H1 (cell line): ENCODE data around the gene FHIT. TPM values are rescaled to one million over a fixed set of nuclear protein-coding genes. Genes with fewer than 3 reads are reported as not detected.

Source experiments
- CTCF ChIA-PET: fragments of 300-600 bp; sonication (Branson Sonifier 250); formaldehyde crosslinking; loops from one replicate; lab custom pipeline; 2021; ENCODE audit not compliant: partially characterized antibody; lab: Charles Lee
- POLR2A ChIA-PET: fragments of 300-600 bp; sonication (Branson Sonifier 250); formaldehyde crosslinking; loops from one replicate; lab custom pipeline; 2021; ENCODE audit warnings: inconsistent platforms; ENCODE audit not compliant: partially characterized antibody; lab: Charles Lee
- DNase-seq, 2 experiments: peaks; one replicate each; pipeline versions ENCODE4 v3.0.0 to v3.0.0-alpha.2; 2010 to 2022; ENCODE audit warnings: low spot score in 2 of 2, low read depth in 1 of 2, mixed read lengths in 1 of 2
- FAIRE-seq: peaks from 2 replicates; lab custom pipeline; 2011; peaks lifted over from hg19 to GRCh38; lab: Jason Lieb, UNC
- H2AFZ ChIP-seq: 2 replicates; pipeline ENCODE4 v1.8.1; 2012; ENCODE audit warnings: low read length, inconsistent platforms
- H2AK5ac ChIP-seq: 2 replicates; pipeline ENCODE4 v1.6.1; 2013; ENCODE audit warnings: low read depth, low read length
- H2BK120ac ChIP-seq: replicated peaks from 2 replicates; pipeline ENCODE3; 2013; ENCODE audit warnings: low read depth, low read length, inconsistent platforms
- H2BK12ac ChIP-seq: 2 replicates; pipeline ENCODE4 v1.6.1; 2013; ENCODE audit warnings: low read depth, low read length
- H2BK15ac ChIP-seq: 2 replicates; pipeline ENCODE4 v1.6.1; 2013; ENCODE audit warnings: low read length
- H2BK20ac ChIP-seq: 2 replicates; pipeline ENCODE4 v1.6.1; 2013; ENCODE audit warnings: low read length
- H2BK5ac ChIP-seq: 2 replicates; pipeline ENCODE4 v1.6.1; 2013; ENCODE audit warnings: low read depth, low read length
- H3K14ac ChIP-seq: 2 replicates; pipeline ENCODE4 v1.6.1; 2013; ENCODE audit warnings: inconsistent platforms; ENCODE audit not compliant: insufficient read length
- H3K18ac ChIP-seq: 2 replicates; pipeline ENCODE4 v1.6.1; 2013; ENCODE audit warnings: low read length; ENCODE audit errors: extremely low read depth
- H3K23ac ChIP-seq: 2 replicates; pipeline ENCODE4 v1.6.1; 2013; ENCODE audit warnings: inconsistent platforms; ENCODE audit not compliant: insufficient read length
- H3K23me2 ChIP-seq: 2 replicates; pipeline ENCODE4 v1.6.1; 2013; ENCODE audit warnings: low read depth, low read length
- H3K27ac ChIP-seq: 2 replicates; pipeline ENCODE4 v1.6.1; 2011; ENCODE audit warnings: low read depth, low read length, inconsistent platforms
- H3K27me3 ChIP-seq, 4 experiments: replicated peaks in 1 of 4; 1 replicate in 1 of 4; 2 replicates in 3 of 4; pipeline versions ENCODE4 v1.6.1 to v1.8.1; 2011 to 2013; ENCODE audit warnings: low read length in 3 of 4, mild to moderate bottlenecking in 3 of 4, inconsistent platforms in 2 of 4, mixed read lengths in 2 of 4, moderate library complexity in 1 of 4; ENCODE audit not compliant: control insufficient read depth in 3 of 4, insufficient read depth in 3 of 4; ENCODE audit errors: extremely low read depth in 1 of 4
- H3K36me3 ChIP-seq, 4 experiments: 2 replicates each; pipeline versions ENCODE4 v1.6.1 to v1.8.1; 2011 to 2013; ENCODE audit warnings: mild to moderate bottlenecking in 4 of 4, low read length in 3 of 4, moderate library complexity in 2 of 4, control low read depth in 1 of 4, inconsistent platforms in 1 of 4; ENCODE audit not compliant: insufficient read depth in 4 of 4, control insufficient read depth in 2 of 4
- H3K4ac ChIP-seq: replicated peaks from 2 replicates; pipeline ENCODE3; 2013; ENCODE audit warnings: low read length, low read depth, mixed read lengths, inconsistent platforms; ENCODE audit not compliant: insufficient read length
- H3K4me1 ChIP-seq, 4 experiments: replicated peaks in 1 of 4; 1 replicate in 1 of 4; 2 replicates in 3 of 4; pipeline versions ENCODE4 v1.6.1 to v1.8.1; 2011 to 2013; ENCODE audit warnings: low read length in 3 of 4, inconsistent platforms in 2 of 4, mixed read lengths in 1 of 4; ENCODE audit not compliant: insufficient read depth in 4 of 4, control insufficient read depth in 3 of 4
- H3K4me2 ChIP-seq, 2 experiments: 2 replicates each; pipeline versions ENCODE4 v1.6.1 to v1.8.1; 2011 to 2013; ENCODE audit warnings: low read depth in 2 of 2, low read length in 2 of 2, control low read depth in 1 of 2, inconsistent platforms in 1 of 2, mild to moderate bottlenecking in 1 of 2; ENCODE audit not compliant: insufficient read depth in 1 of 2
- H3K4me3 ChIP-seq, 4 experiments: fragments of 200-600, 300-600 bp in 1 of 4; sonication (generic), shearing (Covaris generic), sonication (Bioruptor Twin) in 1 of 4; 2 replicates each; pipeline versions ENCODE4 v1.5.1 to v1.8.1; 2011 to 2016; ENCODE audit warnings: low read length in 4 of 4, low read depth in 3 of 4, control low read depth in 2 of 4, inconsistent platforms in 2 of 4, mild to moderate bottlenecking in 2 of 4, mixed read lengths in 1 of 4, moderate library complexity in 1 of 4; ENCODE audit not compliant: insufficient read depth in 2 of 4; ENCODE audit errors: extremely low read depth in 1 of 4
- H3K56ac ChIP-seq: replicated peaks from 2 replicates; pipeline ENCODE3; 2013; ENCODE audit warnings: low read depth, mild to moderate bottlenecking, mixed read lengths, low read length, inconsistent platforms; ENCODE audit not compliant: insufficient read length
- H3K79me1 ChIP-seq: 2 replicates; pipeline ENCODE4 v1.6.1; 2013; ENCODE audit warnings: low read depth, low read length, control low read depth
- H3K79me2 ChIP-seq, 2 experiments: 2 replicates each; pipeline versions ENCODE4 v1.6.1 to v1.8.1; 2012 to 2013; ENCODE audit warnings: low read length in 2 of 2, mild to moderate bottlenecking in 2 of 2, inconsistent platforms in 1 of 2; ENCODE audit not compliant: insufficient read depth in 2 of 2, control insufficient read depth in 1 of 2
- H3K9ac ChIP-seq, 4 experiments: replicated peaks in 1 of 4; 1 replicate in 1 of 4; 2 replicates in 3 of 4; pipeline versions ENCODE4 v1.6.1 to v1.8.1; 2011 to 2013; ENCODE audit warnings: low read depth in 3 of 4, low read length in 3 of 4, control low read depth in 2 of 4, mild to moderate bottlenecking in 2 of 4, moderate library complexity in 2 of 4, inconsistent platforms in 1 of 4; ENCODE audit errors: extremely low read depth in 1 of 4
- H3K9me3 ChIP-seq, 2 experiments: 2 replicates each; pipeline versions ENCODE4 v1.6.1 to v1.8.1; 2012 to 2013; ENCODE audit warnings: mild to moderate bottlenecking in 2 of 2, moderate library complexity in 2 of 2, control low read depth in 1 of 2, inconsistent platforms in 1 of 2, low read depth in 1 of 2, low read length in 1 of 2, mixed read lengths in 1 of 2; ENCODE audit not compliant: insufficient read depth in 2 of 2
- H4K20me1 ChIP-seq, 2 experiments: replicated peaks in 1 of 2; 2 replicates each; pipeline versions ENCODE3 to v1.8.1; 2011 to 2013; ENCODE audit warnings: inconsistent platforms in 2 of 2, low read length in 2 of 2, mild to moderate bottlenecking in 1 of 2; ENCODE audit not compliant: insufficient read depth in 2 of 2, control insufficient read depth in 1 of 2
- H4K5ac ChIP-seq: 2 replicates; pipeline ENCODE4 v1.6.1; 2013; ENCODE audit warnings: low read length, low read depth, mixed read lengths, inconsistent platforms; ENCODE audit not compliant: insufficient read length
- H4K8ac ChIP-seq: 2 replicates; pipeline ENCODE4 v1.8.0; 2013; ENCODE audit warnings: mild to moderate bottlenecking, moderate library complexity, low read length, inconsistent platforms; ENCODE audit not compliant: insufficient read depth; ENCODE audit errors: extremely low read depth
- H4K91ac ChIP-seq: replicated peaks from 2 replicates; pipeline ENCODE3; 2013; ENCODE audit warnings: low read length, mixed read lengths, inconsistent platforms; ENCODE audit not compliant: insufficient read length
- CEBPB ChIP-seq: IDR thresholded peaks from 2 replicates; pipeline ENCODE4 v1.6.1; 2012; ENCODE audit warnings: low read depth, low read length
- KDM1A ChIP-seq: fragments of 200-600, 300-600 bp; sonication (generic); IDR thresholded peaks from 2 replicates; pipeline ENCODE4 v1.7.1; 2016; ENCODE audit warnings: mild to moderate bottlenecking, low read length, borderline replicate concordance
- POLR2AphosphoS5 ChIP-seq: IDR thresholded peaks from 2 replicates; pipeline ENCODE4 v1.6.1; 2011; ENCODE audit warnings: low read depth, low read length
- RNF2 ChIP-seq: fragments of 200-900, 300-1000 bp; sonication (generic); IDR thresholded peaks from 2 replicates; pipeline ENCODE4 v1.7.1; 2016; ENCODE audit warnings: borderline replicate concordance, low read depth, mild to moderate bottlenecking, antibody characterized with exemption, low read length; ENCODE audit not compliant: poor library complexity, severe bottlenecking; ENCODE audit errors: missing control alignments
- SAP30 ChIP-seq: fragments of 300-600 bp; sonication (generic); IDR thresholded peaks from 2 replicates; pipeline ENCODE4 v1.7.1; 2012; ENCODE audit warnings: low read length, moderate library complexity, mild to moderate bottlenecking, inconsistent platforms; ENCODE audit not compliant: insufficient read depth, insufficient replicate concordance
- SP4 ChIP-seq: IDR thresholded peaks from 2 replicates; pipeline ENCODE4 v1.6.1; 2012; ENCODE audit warnings: low read length, inconsistent platforms
- ZNF274 ChIP-seq: IDR thresholded peaks from 2 replicates; pipeline ENCODE4 v1.7.0; 2012; ENCODE audit warnings: low read length, borderline replicate concordance; ENCODE audit errors: extremely low read depth
- WGBS, 2 experiments: shearing (Covaris generic) in 1 of 2; methylation state at CpG; one replicate each; pipeline versions ENCODE4 v1.1.6 to v1.1.7; 2013 to 2015; ENCODE audit warnings: low lambda C conversion rate in 2 of 2, mixed read lengths in 2 of 2, inconsistent platforms in 1 of 2, low coverage in 1 of 2, missing lambda C conversion rate in 1 of 2; ENCODE audit not compliant: insufficient replicate concordance in 2 of 2, insufficient coverage in 1 of 2, insufficient read length in 1 of 2; ENCODE audit errors: extremely low coverage in 1 of 2, missing lambda C conversion rate in 1 of 2; 5-methylcytosine and 5-hydroxymethylcytosine counted together
- polyA plus RNA-seq, 7 experiments: library from polyadenylated mRNA; depleted of rRNA in 3 of 7; stranded (reverse) in 5 of 7; unstranded in 2 of 7; fragments of >200 nt in 5 of 7; fragments of 200-250 nt in 2 of 7; gene quantifications; 1 replicate in 5 of 7; 2 replicates in 1 of 7; 4 replicates in 1 of 7; pipeline versions ENCODE4 v1.2.1 to v1.2.3, GENCODE V29; 2011 to 2013; ENCODE audit warnings: missing spikeins in 2 of 7, mixed read lengths in 2 of 7
- total RNA-seq: library from RNA; stranded (reverse); fragmentation: NEBNext Ultra II Directional; extraction: Animal tissue kit (Norgen Biotek cat#: 25700); gene quantifications from 2 replicates; pipeline ENCODE4 v1.2.1, GENCODE V29; 2021
- TF ChIP-seq, protein P1 (sequence below), 3 experiments: IDR thresholded peaks; 1 replicate in 2 of 3; 2 replicates in 1 of 3; pipeline versions ENCODE4 v1.5.1 to v1.6.1; 2011; ENCODE audit warnings: low read length in 3 of 3, mild to moderate bottlenecking in 3 of 3, inconsistent platforms in 2 of 3, low read depth in 1 of 3, moderate library complexity in 1 of 3; ENCODE audit not compliant: insufficient read depth in 1 of 3; ENCODE audit errors: control extremely low read depth in 1 of 3

Gene FHIT
- total and polyA plus RNA-seq, 2 of the 8 experiments (the other 6 are each of a cell fraction or from before 2014, with no cell fraction given) = 1.2 to 3.2 TPM

DNA sequence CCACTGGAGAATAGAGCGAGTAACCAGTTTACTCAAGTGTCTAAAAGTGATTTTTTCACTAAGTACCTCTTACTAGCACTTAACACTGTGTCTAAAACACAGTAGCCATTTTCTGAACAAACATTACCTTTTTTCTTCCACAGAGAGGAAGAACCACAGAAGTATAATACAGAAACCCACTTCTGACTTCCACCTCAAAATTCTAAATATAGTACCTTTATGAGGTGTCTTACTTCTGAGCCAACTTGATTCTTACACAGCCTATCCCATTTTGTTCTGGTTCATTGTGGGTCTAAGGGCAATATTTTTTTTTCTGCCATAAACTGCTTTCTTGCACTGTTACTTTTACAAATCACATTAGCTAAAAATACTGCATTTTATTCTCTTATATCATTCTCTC, 821.0 kb downstream of the FHIT start:
- Histone ChIP-seq H3K23me2 (no peaks in the 10 kb centered on the region; the same call in 1 of the 2 replicates), H4K20me1 (no peaks in the 10 kb centered on the region), H3K18ac (no peak overlapping the region), H4K8ac (no peak overlapping the region), H3K4ac (no peak overlapping the region), H3K56ac (no peak overlapping the region), H3K23ac (no peak overlapping the region), H2BK15ac (no peak overlapping the region), H2AFZ (no peak overlapping the region), H4K91ac (no peak overlapping the region), H3K9me3 (no peaks in the 10 kb centered on the region), H3K79me2 (no peaks in the 10 kb centered on the region), H3K4me2 (no peak overlapping the region), H3K36me3 (no peaks in the 10 kb centered on the region), H2BK120ac (no peak overlapping the region), H3K4me1 (peaks cover 0 to 5% (median 0%) of the 10 kb centered on the region in 4 experiments; a peak in 2 of 7 replicates), H3K27ac (no peak overlapping the region), H3K9ac (no peak overlapping the region), H3K27me3 (no peaks in the 10 kb centered on the region), H3K79me1 (no peaks in the 10 kb centered on the region), H4K5ac (no peak overlapping the region), H2BK5ac (no peak overlapping the region), H2BK12ac (no peak overlapping the region), H3K14ac (no peak overlapping the region), H2AK5ac (no peak overlapping the region), H3K4me3 (no peak overlapping the region), H2BK20ac (no peak overlapping the region)
- 90% methylated on average over 1 of the region's 1 CpG; no CpG with 5 or more reads in 1 of the 2 experiments for WGBS, 2 experiments
- ChIA-PET CTCF (interaction anchor here (2.0 kb wide), 1 partner anchor 8 kb away, joined by 9 read pairs; no protein-coding TSS in a partner anchor), POLR2A (no interaction called here)
- DNase-seq (no peak), FAIRE-seq (no peak)
- TF ChIP-seq ZNF274 (no peak), SAP30 (no peak), SP4 (no peak), KDM1A (no peak), RNF2 (no peak), POLR2AphosphoS5 (no peak), CEBPB (no peak)
- TF ChIP-seq, protein P1, sequence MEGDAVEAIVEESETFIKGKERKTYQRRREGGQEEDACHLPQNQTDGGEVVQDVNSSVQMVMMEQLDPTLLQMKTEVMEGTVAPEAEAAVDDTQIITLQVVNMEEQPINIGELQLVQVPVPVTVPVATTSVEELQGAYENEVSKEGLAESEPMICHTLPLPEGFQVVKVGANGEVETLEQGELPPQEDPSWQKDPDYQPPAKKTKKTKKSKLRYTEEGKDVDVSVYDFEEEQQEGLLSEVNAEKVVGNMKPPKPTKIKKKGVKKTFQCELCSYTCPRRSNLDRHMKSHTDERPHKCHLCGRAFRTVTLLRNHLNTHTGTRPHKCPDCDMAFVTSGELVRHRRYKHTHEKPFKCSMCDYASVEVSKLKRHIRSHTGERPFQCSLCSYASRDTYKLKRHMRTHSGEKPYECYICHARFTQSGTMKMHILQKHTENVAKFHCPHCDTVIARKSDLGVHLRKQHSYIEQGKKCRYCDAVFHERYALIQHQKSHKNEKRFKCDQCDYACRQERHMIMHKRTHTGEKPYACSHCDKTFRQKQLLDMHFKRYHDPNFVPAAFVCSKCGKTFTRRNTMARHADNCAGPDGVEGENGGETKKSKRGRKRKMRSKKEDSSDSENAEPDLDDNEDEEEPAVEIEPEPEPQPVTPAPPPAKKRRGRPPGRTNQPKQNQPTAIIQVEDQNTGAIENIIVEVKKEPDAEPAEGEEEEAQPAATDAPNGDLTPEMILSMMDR (IDR thresholded peaks at IDR 0.05; ENCODE audit: control extremely low read depth in 1 of 3, insufficient read depth in 1 of 3, low read depth in 1 of 3, low read length in 3 of 3) = no peak
